GM12892 (cell line): ENCODE data around the gene ZBTB7B.

Experiments used
- POLR2A ChIP-seq: IDR thresholded peaks from 2 replicates; pipeline ENCODE4 v1.6.1; 2011; ENCODE audit warnings: low read depth, low read length, control low read depth
- POLR2AphosphoS5 ChIP-seq: IDR thresholded peaks from 2 replicates; pipeline ENCODE4 v1.6.1; 2011; ENCODE audit warnings: low read depth, low read length, control low read depth

DNA sequence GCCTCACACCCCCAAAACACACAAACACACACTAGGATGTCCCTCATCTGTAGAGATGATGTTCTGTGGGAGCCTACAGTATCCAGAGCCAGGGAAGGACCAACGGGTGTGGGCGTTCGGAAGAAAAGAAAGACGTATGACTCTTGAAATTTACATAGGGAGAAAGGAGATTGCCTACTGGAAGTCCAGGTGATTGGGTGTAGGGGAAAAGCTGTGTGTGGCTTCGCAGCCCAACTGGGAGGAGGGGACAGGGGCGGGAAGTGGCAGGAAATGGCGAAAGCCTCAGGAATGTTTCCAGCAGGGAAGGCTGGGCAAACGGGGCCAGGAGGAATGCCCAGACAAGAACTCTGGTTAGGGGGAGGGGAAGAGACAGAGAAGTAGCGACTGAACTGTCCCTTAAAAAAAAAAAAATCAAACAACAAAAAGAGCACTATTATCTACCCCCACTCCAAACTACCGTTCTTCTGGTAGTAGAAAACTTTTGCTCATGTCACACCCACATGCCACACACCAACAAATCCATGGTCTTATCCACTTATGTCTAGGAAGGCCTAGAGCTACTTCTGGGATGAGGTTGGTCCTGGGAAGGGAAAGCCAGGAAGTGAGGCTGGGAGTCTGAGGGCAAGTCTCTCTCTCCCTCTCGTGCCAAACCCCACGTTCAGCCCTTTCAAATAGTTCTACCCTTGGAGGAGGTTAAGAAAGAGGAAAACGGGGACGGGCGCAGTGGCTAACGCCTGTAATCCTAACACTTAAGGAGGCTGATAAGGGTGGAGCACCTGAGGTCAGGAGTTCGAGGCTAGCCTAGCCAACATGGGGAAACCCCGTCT lies 29.9 kb upstream of the ZBTB7B start:
- TF ChIP-seq POLR2A (no peak), POLR2AphosphoS5 (no peak)
